ENCODE results near the gene SFMBT2.

SFMBT2 gene

GRCh38 chr10:7412237-7412927 is 1.5 kb upstream of the SFMBT2 start:
- Histone ChIP-seq H4K20me1 (ENCODE audit: insufficient read depth, low read length) (peaks cover 10% of the 10 kb centered on the region), H3K27me3 (ENCODE audit: low read depth, low read length) (no peaks in the 10 kb centered on the region), H3K4me2 (ENCODE audit: low read length) (no peak overlapping the region), H3K27ac (ENCODE audit: low read length) (no peak overlapping the region), H3K36me3 (replicated peaks; ENCODE audit: low read depth, low read length) (no peaks in the 10 kb centered on the region), H3K9me3 (ENCODE audit: insufficient read depth, low read length) (no peaks in the 10 kb centered on the region), H3K79me2 (ENCODE audit: low read length) (peaks cover 35% of the 10 kb centered on the region), H3K4me3 (ENCODE audit: low read length) (no peak overlapping the region), H2AFZ (ENCODE audit: low read depth, low read length) (no peak overlapping the region), H3K4me1 (ENCODE audit: low read length) (peaks cover 10% of the 10 kb centered on the region), H3K9ac (ENCODE audit: low read length) (no peak overlapping the region)
- TF ChIP-seq CTCF (IDR thresholded peaks at IDR 0.05; ENCODE audit: low read depth, low read length) = no peak
- TF ChIP-seq EZH2phosphoT487 (IDR thresholded peaks at IDR 0.05; ENCODE audit: low read depth) = no peak

GRCh38 chr10:7411671-7412128 is 866 bp upstream of the SFMBT2 start:
- H3K79me2 ChIP-seq (ENCODE audit: low read length) = peaks cover 41% of the 10 kb centered on the region
- H3K9ac ChIP-seq (ENCODE audit: low read length) = no peak overlapping the region
- peak overlapping the region; percentile 89 for H3K4me2 ChIP-seq (ENCODE audit: low read length)
- no peak overlapping the region for H2AFZ ChIP-seq (ENCODE audit: low read depth, low read length)
- H3K9me3 ChIP-seq (ENCODE audit: insufficient read depth, low read length) = no peaks in the 10 kb centered on the region
- peaks cover 4% of the 10 kb centered on the region for H3K4me1 ChIP-seq (ENCODE audit: low read length)
- H3K27me3 ChIP-seq (ENCODE audit: low read depth, low read length) = no peaks in the 10 kb centered on the region
- TF ChIP-seq EZH2phosphoT487 (IDR thresholded peaks at IDR 0.05; ENCODE audit: low read depth) (no peak), CTCF (IDR thresholded peaks at IDR 0.05; ENCODE audit: low read depth, low read length) (no peak)
- H3K36me3 ChIP-seq (replicated peaks; ENCODE audit: low read depth, low read length) = no peaks in the 10 kb centered on the region
- peaks cover 17% of the 10 kb centered on the region for H4K20me1 ChIP-seq (ENCODE audit: insufficient read depth, low read length)
- H3K27ac ChIP-seq (ENCODE audit: low read length) = no peak overlapping the region
- peak overlapping the region; percentile 100 for H3K4me3 ChIP-seq (ENCODE audit: low read length)

- H3K9ac ChIP-seq (ENCODE audit: low read length) = peak overlapping the region; percentile 88
- no peaks in the 10 kb centered on the region for H3K27me3 ChIP-seq (ENCODE audit: low read depth, low read length)
- peak overlapping the region; percentile 90 for H3K4me2 ChIP-seq (ENCODE audit: low read length)
- peaks cover 54% of the 10 kb centered on the region for H3K79me2 ChIP-seq (ENCODE audit: low read length)
- no peaks in the 10 kb centered on the region for H3K36me3 ChIP-seq (replicated peaks; ENCODE audit: low read depth, low read length)
- H3K4me1 ChIP-seq (ENCODE audit: low read length) = peaks cover 4% of the 10 kb centered on the region
- H3K4me3 ChIP-seq (ENCODE audit: low read length) = peak overlapping the region; percentile 100
- H2AFZ ChIP-seq (ENCODE audit: low read depth, low read length) = peak overlapping the region; percentile 78
- peaks cover 27% of the 10 kb centered on the region for H4K20me1 ChIP-seq (ENCODE audit: insufficient read depth, low read length)
- H3K27ac ChIP-seq (ENCODE audit: low read length) = peak overlapping the region; percentile 65
- H3K9me3 ChIP-seq (ENCODE audit: insufficient read depth, low read length) = no peaks in the 10 kb centered on the region
- TF ChIP-seq CTCF (IDR thresholded peaks at IDR 0.05; ENCODE audit: low read depth, low read length) (no peak), EZH2phosphoT487 (IDR thresholded peaks at IDR 0.05; ENCODE audit: low read depth) (no peak)
Observed at GRCh38 chr10:7410301-7410861, 453 bp downstream of the SFMBT2 start.

GRCh38 chr10:7409732-7410168 is 1.1 kb downstream of the SFMBT2 start:
- Histone ChIP-seq H3K4me3 (ENCODE audit: low read length) (peak overlapping the region; percentile 100), H3K9ac (ENCODE audit: low read length) (peak overlapping the region; percentile 88), H2AFZ (ENCODE audit: low read depth, low read length) (0 out of 2 replicates have a peak overlapping the region, but pooled peaks have one; percentile 33), H3K4me2 (ENCODE audit: low read length) (peak overlapping the region; percentile 90), H3K4me1 (ENCODE audit: low read length) (peaks cover 4% of the 10 kb centered on the region), H3K36me3 (replicated peaks; ENCODE audit: low read depth, low read length) (peaks cover 5% of the 10 kb centered on the region), H3K27ac (ENCODE audit: low read length) (peak overlapping the region; percentile 65), H3K27me3 (ENCODE audit: low read depth, low read length) (no peaks in the 10 kb centered on the region), H3K79me2 (ENCODE audit: low read length) (peaks cover 61% of the 10 kb centered on the region), H3K9me3 (ENCODE audit: insufficient read depth, low read length) (no peaks in the 10 kb centered on the region), H4K20me1 (ENCODE audit: insufficient read depth, low read length) (peaks cover 33% of the 10 kb centered on the region)
- TF ChIP-seq EZH2phosphoT487 (IDR thresholded peaks at IDR 0.05; ENCODE audit: low read depth) = no peak
- TF ChIP-seq CTCF (IDR thresholded peaks at IDR 0.05; ENCODE audit: low read depth, low read length) = no peak
